SKM-1 treated with dmso at 0.1 percent for 144 hours (cell line): ENCODE data around the gene GABRB2.
"Not testable (repeated sequence)": the region's sequence is repeated elsewhere in the genome, so short reads cannot be mapped to it uniquely, and the experiment has no call there.

Experiments used
- DNase-seq: peaks from one replicate; lab custom pipeline; 2025; ENCODE audit not compliant: unreplicated experiment; lab: John Stamatoyannopoulos, UW

Gene GABRB2

DNA sequence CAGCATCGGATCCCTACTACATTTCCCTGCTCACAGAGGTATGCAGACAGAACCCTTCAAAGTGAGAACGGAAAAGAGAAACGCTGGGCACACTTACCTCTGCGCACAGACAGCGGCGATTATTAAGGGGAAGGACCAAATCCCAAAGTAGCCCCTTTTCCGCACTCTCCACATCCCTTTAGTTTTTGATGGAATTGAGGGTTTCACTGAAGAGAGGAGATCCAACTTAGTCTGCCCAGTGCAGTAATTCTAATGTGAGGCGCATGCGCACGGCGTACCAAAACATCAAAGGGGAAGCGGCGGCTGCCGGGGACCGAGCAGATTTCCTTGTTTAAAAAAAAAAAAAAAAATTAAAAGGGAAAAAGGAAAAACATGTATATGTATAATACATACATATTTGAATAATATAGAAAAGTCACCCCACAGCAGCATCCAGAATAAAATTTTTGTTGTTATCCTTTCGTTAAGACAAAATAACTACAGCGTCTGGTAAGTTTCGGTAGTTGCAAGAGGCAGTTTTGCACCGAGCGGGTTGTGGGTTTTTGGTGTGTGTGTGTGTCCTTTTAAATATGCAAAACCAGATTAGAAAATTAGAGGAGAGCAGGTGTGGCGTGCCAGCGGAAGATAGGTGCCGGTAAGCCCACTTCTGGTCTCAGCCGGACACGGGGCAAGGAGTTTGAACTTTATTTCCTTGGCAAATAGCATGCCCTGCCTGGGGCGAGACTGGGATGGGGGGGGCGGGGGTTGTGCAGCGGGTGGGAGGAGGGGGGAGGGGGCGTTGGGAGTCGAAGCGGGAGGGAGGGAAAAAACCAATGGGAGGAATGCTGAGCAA, at the start of gene GABRB2:
TSS of gene GABRB2 (minus strand) at position 256 of the 832 bp plus-strand sequence. CDS start at position 174, 82 bp downstream.
- peak; percentile 65 for DNase-seq

GRCh38 chr5:161585798-161586197, 39.3 kb upstream of the GABRB2 start:
- no peak for DNase-seq

DNA sequence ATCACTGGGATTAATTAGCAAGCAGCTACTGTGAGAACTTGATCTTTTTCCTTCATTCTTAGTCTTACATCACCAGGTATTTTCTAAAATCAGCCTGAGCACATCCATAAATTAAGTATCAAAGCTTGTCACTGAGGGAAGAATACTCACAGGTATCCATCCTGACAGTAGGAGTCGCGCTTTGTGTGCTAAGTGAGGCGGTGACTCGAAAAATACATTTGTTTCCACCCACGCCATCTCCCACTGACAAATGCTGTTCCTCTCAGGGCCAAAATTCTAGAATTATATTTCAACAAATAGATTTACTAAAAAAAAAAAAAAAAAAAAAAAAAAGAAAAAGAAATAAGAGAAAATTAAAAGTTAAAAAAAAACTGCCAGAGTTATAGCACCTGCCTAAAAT, 34.1 kb upstream of the GABRB2 start:
- no peak for DNase-seq

- no peak for DNase-seq
These were observed 26.4 kb upstream of the GABRB2 start for GRCh38 chr5:161572914-161573313.

DNA sequence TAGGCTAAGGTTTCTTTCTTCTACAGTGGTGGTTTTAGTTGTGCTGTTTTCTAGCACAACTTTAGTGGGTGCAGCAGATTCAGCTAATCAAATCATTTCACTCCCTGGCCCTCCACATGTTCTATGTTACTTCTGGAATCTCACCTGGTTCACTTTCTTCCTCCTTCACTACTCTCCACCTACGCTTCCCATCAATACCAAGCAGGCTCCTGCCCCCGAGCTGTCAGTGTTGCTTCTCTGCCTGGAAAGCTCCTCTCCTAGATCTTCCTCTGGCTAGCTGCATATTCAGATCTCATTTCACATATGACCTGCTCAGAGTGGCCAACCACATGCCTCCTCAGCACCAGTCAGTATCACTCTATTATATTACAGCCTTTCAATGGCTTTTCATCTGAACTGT, 19.6 kb upstream of the GABRB2 start:
- no peak for DNase-seq

GRCh38 chr5:161562446-161562845, 15.9 kb upstream of the GABRB2 start:
- DNase-seq, result no peak

DNA sequence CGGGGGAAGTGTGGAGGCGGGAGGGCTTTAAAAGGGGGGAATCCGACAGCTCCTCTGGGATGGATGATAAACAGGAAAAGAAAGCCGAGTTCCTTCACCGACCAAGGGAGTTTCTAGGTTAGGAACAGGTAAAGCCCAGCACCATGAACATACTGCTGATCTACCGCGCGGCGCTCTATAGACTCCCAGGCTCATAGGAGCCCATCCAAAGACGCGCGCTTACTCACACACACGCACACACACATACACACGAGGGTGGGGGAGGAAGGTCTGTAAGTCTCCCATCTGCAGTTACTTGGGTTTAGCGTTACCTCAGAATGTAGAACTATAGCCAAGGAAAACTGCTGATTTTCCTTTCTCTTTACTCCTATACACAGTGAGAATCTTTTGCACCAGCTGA, 2.6 kb upstream of the GABRB2 start:
- DNase-seq, result no peak

GRCh38 chr5:161548487-161549094, 2.1 kb upstream of the GABRB2 start:
- DNase-seq, result no peak

DNA sequence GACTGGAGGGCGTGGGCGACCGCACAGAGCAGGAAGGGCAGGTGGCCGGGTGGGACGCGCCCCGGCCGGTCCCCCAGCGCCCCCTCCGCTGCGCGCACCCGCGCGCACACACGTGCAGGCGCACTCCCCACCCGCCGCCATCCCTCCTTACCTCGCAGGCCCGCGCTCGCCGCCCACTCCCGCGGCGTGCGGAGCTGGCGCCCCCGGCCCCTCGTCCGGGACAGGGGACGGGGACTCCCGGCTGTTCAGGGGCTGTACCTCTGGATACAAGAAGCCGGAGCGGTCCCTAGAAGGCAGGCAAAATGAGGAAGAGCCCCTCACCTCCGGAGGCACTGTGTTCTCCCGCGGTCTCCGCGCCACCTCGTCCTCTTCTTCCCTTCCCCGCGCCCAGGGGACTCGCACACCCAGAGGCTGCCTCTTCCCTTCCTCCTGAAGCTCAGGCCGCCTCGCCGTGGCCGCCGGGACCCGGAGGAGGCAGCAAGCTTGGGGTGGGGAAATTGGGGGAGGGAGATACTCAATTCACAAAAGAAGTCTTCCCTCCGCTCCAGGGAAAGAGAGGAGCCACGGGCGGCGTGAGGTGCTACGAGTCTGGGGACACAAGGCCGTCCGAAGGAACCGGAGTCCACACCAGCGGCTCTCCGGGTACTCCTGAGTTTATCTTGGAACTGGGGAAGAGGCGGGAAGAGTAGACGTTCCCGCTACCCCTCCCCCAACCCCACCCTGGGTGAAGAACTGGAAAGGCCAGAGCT, 1.4 kb upstream of the GABRB2 start:
- no peak for DNase-seq

DNA sequence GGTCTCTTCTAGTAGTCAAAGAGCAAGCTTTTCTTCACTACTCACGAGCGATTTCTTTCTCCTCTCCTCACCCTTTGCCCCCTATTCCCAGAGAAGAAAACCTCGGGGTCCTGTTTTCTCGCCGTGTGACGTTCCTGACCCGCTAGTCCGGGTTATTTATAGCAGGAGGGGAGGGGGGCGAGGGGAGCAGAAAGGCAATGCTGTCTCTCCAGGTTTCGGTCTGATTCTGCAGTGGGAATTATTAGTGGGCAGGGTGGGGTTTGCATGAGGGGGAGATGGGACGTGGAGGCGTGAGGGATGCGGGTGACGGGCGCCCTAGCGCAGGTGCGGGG, 847 bp upstream of the GABRB2 start:
- no peak for DNase-seq

- DNase-seq, result no peak
These were observed 443 bp downstream of the GABRB2 start for GRCh38 chr5:161546095-161546469.

DNA sequence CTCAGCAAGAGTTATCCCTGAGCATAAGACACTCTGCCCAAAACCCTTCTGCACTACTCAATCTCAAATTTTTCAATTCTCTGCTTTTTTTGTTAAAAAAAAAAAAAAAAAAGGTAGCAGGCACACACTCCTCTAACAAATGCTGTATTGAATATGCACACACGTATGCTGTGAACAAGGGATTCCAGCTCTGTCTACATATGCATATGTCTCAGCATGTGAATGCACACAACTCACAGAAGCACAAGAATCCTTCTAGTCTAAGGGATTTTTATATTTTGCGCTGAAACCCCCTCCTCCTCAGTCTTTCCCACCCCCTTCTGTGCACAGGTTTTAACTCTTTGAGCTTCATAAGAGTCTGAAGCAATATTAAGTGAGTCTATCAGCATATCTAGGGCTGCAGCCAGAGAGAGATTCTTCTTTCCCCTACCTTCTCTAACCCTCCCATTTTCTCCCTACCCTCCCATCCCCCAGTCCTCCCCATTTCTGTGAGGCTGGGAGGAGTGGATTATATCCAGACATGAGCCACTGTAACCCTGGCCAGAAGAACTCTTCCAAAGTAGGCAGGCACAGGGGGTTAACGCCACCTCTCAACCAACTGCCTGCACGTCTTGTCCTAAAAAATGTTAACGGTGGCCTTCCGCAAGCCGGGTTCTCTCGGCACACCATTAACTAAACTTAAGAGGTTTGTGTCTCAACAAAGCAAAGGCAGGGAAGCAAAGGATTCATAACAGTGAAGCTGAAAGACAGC, 1.0 kb downstream of the GABRB2 start:
- no peak for DNase-seq

DNA sequence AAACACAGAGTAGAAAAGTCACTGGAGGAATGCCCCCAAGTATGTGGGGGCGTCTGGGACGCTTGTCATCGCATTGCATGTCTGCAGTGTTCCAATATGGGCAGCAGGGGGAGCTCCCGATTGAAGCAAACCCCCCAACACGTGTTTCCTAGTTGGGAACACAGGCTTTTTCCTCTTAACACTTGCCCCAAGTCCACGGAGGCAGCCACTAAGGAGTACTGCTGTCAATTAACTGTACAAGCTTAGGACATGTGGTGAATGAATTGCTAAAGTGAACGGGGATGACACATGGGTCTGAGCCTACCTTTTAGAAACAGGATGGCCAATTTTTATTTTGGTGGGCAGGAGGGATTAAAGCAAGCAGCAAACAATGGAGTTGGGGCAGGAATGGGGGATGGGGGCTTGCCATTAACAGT, 2.2 kb downstream of the GABRB2 start:
- peak; percentile 50 for DNase-seq

- DNase-seq, result no peak
These were observed 7.5 kb downstream of the GABRB2 start for GRCh38 chr5:161539016-161539415.

DNA sequence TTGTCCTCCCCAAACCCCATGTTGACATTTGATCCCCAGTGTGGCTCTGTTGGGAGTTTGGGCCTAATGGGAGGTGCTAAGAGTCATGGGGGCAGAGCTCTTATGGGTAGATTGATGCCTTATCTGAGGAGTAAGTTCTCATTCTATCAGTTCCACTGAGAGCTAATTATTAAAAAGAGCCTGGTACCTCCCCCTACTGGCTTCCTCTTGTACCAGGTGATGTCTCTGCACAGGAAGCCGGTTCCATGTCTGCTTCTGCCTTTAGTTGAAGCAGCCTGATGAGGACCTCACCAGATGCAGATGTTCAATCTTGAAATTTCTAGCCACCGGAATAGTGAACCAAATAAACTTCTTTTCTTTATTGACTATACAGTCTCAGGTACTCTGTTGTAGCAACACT, 10.8 kb downstream of the GABRB2 start:
- DNase-seq, result no peak

DNA sequence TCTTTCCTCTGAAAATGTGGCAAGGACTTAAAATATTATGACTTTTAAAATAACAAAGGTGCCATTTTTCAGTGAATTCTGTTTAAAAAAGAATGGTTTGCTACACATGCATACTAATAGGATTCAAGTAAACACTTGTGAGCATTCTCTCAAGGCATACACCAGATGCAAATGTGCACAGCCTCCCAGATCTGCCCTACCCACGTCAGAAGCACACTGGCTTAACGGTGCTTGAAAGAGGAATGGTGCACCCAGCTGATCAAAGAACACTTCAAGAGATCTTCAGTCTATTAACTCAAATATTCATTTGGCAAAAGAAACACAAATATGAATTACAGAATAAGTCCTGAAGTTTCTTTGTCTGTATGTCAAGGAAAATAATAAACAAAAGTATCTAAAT, 15.8 kb downstream of the GABRB2 start:
- no peak for DNase-seq

DNA sequence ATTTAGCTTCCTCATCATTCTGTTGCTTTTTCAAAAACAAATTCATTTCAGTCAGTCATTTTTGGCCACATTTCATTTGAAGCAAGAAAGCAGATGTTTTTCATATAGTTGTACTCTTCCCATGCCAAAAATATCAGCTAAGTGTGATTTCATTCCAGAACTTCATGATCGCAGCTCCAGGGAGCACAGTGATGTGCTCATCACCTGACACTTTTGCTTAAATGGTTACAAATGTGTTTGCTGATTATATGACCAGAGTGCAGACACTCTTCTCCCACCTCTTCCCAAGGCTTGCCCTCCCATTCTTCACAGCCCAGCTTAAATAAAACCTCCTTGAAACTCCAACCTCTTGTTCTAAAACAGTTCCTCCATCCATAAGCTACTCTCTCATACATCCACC, 32.6 kb downstream of the GABRB2 start:
- DNase-seq, result no peak

DNA sequence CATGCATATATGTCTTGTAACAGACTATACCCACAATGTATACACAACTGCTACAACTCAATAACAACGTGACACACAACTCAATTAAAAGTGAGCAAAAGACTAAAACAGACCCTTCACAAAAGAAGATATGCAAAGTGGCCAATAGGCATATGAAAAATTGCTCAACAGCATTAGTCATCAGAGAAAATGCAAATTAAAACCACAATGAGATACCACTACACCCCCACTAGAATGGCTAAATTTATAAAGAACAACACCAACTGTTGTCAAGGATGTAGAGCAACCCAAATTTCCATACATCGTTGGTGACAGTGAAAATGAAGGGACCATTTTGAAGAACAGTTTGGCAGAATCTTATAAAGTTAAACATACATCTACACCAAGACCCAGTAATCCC, 38.9 kb downstream of the GABRB2 start:
- DNase-seq, result no peak

DNA sequence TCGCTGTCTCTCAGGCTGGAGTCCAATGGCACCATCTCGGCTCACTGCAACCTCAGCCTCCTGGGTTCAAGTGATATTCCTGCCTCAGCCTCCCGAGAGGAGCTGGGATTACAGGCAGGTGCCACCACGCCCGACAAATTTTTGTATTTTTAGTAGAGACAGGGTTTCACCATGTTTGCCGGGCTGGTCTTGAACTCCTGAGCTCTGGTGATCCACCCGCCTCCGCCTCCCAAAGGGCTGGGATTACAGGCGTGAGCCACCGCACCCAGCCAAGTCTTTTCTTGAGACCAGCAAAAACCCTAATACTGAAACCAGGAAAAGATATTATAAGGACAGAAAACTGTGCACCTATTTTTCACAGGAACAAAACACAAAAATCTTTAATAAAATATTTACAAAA, 41.4 kb downstream of the GABRB2 start:
- not testable (repeated sequence) for DNase-seq

DNA sequence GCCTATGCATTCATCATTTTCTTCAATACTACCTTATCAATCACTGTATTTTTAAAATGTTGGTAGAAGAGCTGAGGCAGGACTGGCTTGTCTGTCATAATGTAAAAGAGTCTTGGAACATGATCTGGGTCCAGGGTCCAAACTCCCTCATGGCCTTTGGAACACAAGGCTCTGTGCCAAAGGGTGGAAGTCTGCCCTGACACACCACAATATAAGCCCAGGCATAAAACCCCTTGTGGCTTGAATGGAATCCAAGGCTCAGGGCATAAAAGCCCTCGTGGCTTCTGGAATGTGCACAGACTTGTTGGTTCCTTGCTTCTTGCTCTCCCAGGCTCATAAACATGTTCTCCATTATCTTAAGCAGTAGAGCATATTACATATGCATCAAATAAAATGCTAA, 48.0 kb downstream of the GABRB2 start:
- no peak for DNase-seq

GRCh38 chr5:161483721-161484120, 62.8 kb downstream of the GABRB2 start:
- DNase-seq, result no peak
